HPDE6-E6E7 (cell line): ENCODE data around the gene CADM2.

Experiments
- DNase-seq: peaks from one replicate; pipeline ENCODE4 v3.0.0; 2011; ENCODE audit warnings: missing footprints; ENCODE audit errors: extremely low spot score

Gene CADM2

GRCh38 chr3:85796140-85796539 is 837.4 kb downstream of the CADM2 start:
- DNase-seq = no peak

GRCh38 chr3:85800676-85801075 is 841.9 kb downstream of the CADM2 start:
- no peak for DNase-seq

- peak; percentile 2 for DNase-seq
Observed at GRCh38 chr3:85801955-85802354, 843.2 kb downstream of the CADM2 start.

GRCh38 chr3:85808755-85809154 is 850.0 kb downstream of the CADM2 start:
- no peak for DNase-seq

GRCh38 chr3:85821130-85821756 is 862.5 kb downstream of the CADM2 start:
- DNase-seq = peak; percentile 4

- DNase-seq = no peak
Observed at GRCh38 chr3:85835857-85836440, 877.2 kb downstream of the CADM2 start.

GRCh38 chr3:85837402-85837801 is 878.6 kb downstream of the CADM2 start:
- DNase-seq = no peak

- no peak for DNase-seq
Observed at GRCh38 chr3:85838921-85839320, 880.1 kb downstream of the CADM2 start.

- DNase-seq = no peak
Observed at GRCh38 chr3:85842081-85842480, 883.3 kb downstream of the CADM2 start.

- no peak for DNase-seq
Observed at GRCh38 chr3:85846940-85847339, 888.2 kb downstream of the CADM2 start.

- DNase-seq = no peak
Observed at GRCh38 chr3:85851071-85851470, 892.3 kb downstream of the CADM2 start.

- no peak for DNase-seq
Observed at GRCh38 chr3:85853805-85854204, 895.0 kb downstream of the CADM2 start.

- no peak for DNase-seq
Observed at GRCh38 chr3:85862893-85863455, 904.2 kb downstream of the CADM2 start.

- DNase-seq = no peak
Observed at GRCh38 chr3:85864896-85865295, 906.1 kb downstream of the CADM2 start.

- DNase-seq = no peak
Observed at GRCh38 chr3:85867072-85867471, 908.3 kb downstream of the CADM2 start.

- DNase-seq = no peak
Observed at GRCh38 chr3:85875589-85875988, 916.8 kb downstream of the CADM2 start.

- no peak for DNase-seq
Observed at GRCh38 chr3:85877631-85878030, 918.8 kb downstream of the CADM2 start.

- no peak for DNase-seq
Observed at GRCh38 chr3:85881833-85882393, 923.1 kb downstream of the CADM2 start.

- no peak for DNase-seq
Observed at GRCh38 chr3:85890043-85890555, 931.3 kb downstream of the CADM2 start.

GRCh38 chr3:85903434-85903833 is 944.6 kb downstream of the CADM2 start:
- DNase-seq = no peak

GRCh38 chr3:85912980-85913379 is 954.2 kb downstream of the CADM2 start:
- peak; percentile 7 for DNase-seq

- no peak for DNase-seq
Observed at GRCh38 chr3:85922374-85922773, 963.6 kb downstream of the CADM2 start.

GRCh38 chr3:85930718-85931117 is 971.9 kb downstream of the CADM2 start:
- DNase-seq = no peak
